HepG2 (cell line): Measurements from ENCODE around the gene USP19. TPM values are rescaled to one million over a fixed set of nuclear protein-coding genes. Genes with fewer than 3 reads are reported as not detected.
A peak's percentile ranks its signal among the peaks of the same experiment; 100 is the strongest.

Source experiments
- BCLAF1 ChIP-seq: fragments of 450-650 bp; IDR thresholded peaks from 2 replicates; pipeline ENCODE4 v1.6.1; 2017; ENCODE audit warnings: mild to moderate bottlenecking
- CAMTA2 ChIP-seq: sonication (generic); formaldehyde crosslinking; IDR thresholded peaks from 2 replicates; pipeline ENCODE4 v1.4.0; 2020; ENCODE audit warnings: mild to moderate bottlenecking, missing genetic modification reagents, borderline replicate concordance
- DRAP1 ChIP-seq: IDR thresholded peaks from 2 replicates; pipeline ENCODE4 v1.6.1; 2016; ENCODE audit warnings: missing genetic modification reagents, missing compliant biosample characterization
- FOXO1 ChIP-seq: sonication (generic); formaldehyde crosslinking; IDR thresholded peaks from 2 replicates; pipeline ENCODE4 v1.4.0; 2020; ENCODE audit warnings: missing genetic modification reagents
- HIVEP1 ChIP-seq: sonication (generic); formaldehyde crosslinking; IDR thresholded peaks from 2 replicates; pipeline ENCODE4 v1.4.0; 2020; ENCODE audit warnings: mild to moderate bottlenecking, missing genetic modification reagents
- HNRNPH1 ChIP-seq: fragments of 200-400 bp; formaldehyde crosslinking; optimal IDR thresholded peaks from 2 replicates; pipeline ENCODE3; 2017; ENCODE audit warnings: mild to moderate bottlenecking, low read depth, low read length
- LCORL ChIP-seq, 2 experiments: fragments of 450-650 bp in 1 of 2; sonication (generic) in 1 of 2; formaldehyde crosslinking in 1 of 2; IDR thresholded peaks; 2 replicates each; pipeline versions ENCODE4 v1.5.0 to v1.6.1; 2017 to 2020; ENCODE audit warnings: antibody characterized with exemption in 1 of 2, missing genetic modification reagents in 1 of 2
- MLLT10 ChIP-seq: sonication (generic); formaldehyde crosslinking; IDR thresholded peaks from 2 replicates; pipeline ENCODE4 v1.4.0; 2020; ENCODE audit warnings: missing genetic modification reagents
- PATZ1 ChIP-seq: sonication (generic); formaldehyde crosslinking; IDR thresholded peaks from 2 replicates; pipeline ENCODE4 v1.4.0; 2020; ENCODE audit warnings: missing genetic modification reagents
- PLRG1 ChIP-seq: fragments of 450-650 bp; conservative IDR thresholded peaks from 2 replicates; pipeline ENCODE4 v1.6.1; 2016
- RBM39 ChIP-seq: fragments of 200-400 bp; formaldehyde crosslinking; IDR thresholded peaks from one replicate; pipeline ENCODE4 v1.6.1; 2018; ENCODE audit warnings: antibody characterized with exemption, mild to moderate bottlenecking, low read depth, low read length; ENCODE audit not compliant: poor library complexity, severe bottlenecking
- TEAD2 ChIP-seq: sonication (generic); formaldehyde crosslinking; IDR thresholded peaks from 2 replicates; pipeline ENCODE4 v1.9.0; 2021; ENCODE audit warnings: missing genetic modification reagents
- U2AF2 ChIP-seq: fragments of 200-400 bp; formaldehyde crosslinking; IDR thresholded peaks from 2 replicates; pipeline ENCODE4 v1.6.1; 2017; ENCODE audit warnings: low read depth, mild to moderate bottlenecking, low read length
- ZBTB21 ChIP-seq: sonication (generic); formaldehyde crosslinking; IDR thresholded peaks from 2 replicates; pipeline ENCODE4 v1.4.0; 2020; ENCODE audit warnings: missing genetic modification reagents
- ZBTB46 ChIP-seq: sonication (generic); formaldehyde crosslinking; IDR thresholded peaks from 2 replicates; pipeline ENCODE4 v1.4.0; 2020; ENCODE audit warnings: mild to moderate bottlenecking, missing genetic modification reagents, borderline replicate concordance
- ZC3H4 ChIP-seq: sonication (generic); formaldehyde crosslinking; IDR thresholded peaks from 2 replicates; pipeline ENCODE4 v1.4.0; 2020; ENCODE audit warnings: missing genetic modification reagents, borderline replicate concordance
- ZNF17 ChIP-seq: sonication (generic); formaldehyde crosslinking; IDR thresholded peaks from 2 replicates; pipeline ENCODE4 v1.5.0; 2020; ENCODE audit warnings: mild to moderate bottlenecking, missing genetic modification reagents
- polyA plus RNA-seq, 8 experiments: library from polyadenylated mRNA; depleted of rRNA in 3 of 8; stranded (reverse) in 7 of 8; unstranded in 1 of 8; fragments of >200 nt; fragmentation: Illumina TruSeq in 4 of 8; extraction: Trizol in 4 of 8; gene quantifications; 2 replicates each; pipeline versions ENCODE4 v1.2.1 to v1.2.3, GENCODE V29; 2011 to 2016; ENCODE audit warnings: low read depth in 4 of 8, missing spikeins in 1 of 8, mixed read lengths in 1 of 8; ENCODE audit not compliant: insufficient read depth in 1 of 8
- total RNA-seq, 5 experiments: library from RNA; depleted of rRNA; stranded (reverse); fragments of >200 nt; fragmentation: Illumina TruSeq; extraction: Trizol; gene quantifications; 2 replicates each; pipeline ENCODE4 v1.2.3, GENCODE V29; 2016; ENCODE audit warnings: low read depth in 1 of 5
- TF ChIP-seq, protein P1 (sequence below): sonication (generic); formaldehyde crosslinking; IDR thresholded peaks from 2 replicates; pipeline ENCODE4 v1.4.0; 2020; ENCODE audit warnings: mild to moderate bottlenecking, missing genetic modification reagents
- TF ChIP-seq, protein P2 (sequence below): sonication (generic); formaldehyde crosslinking; IDR thresholded peaks from 2 replicates; pipeline ENCODE4 v1.5.0; 2020; ENCODE audit warnings: missing genetic modification reagents

The USP19 gene
- total and polyA plus RNA-seq, 2 of the 13 experiments (the other 11 are each of a cell fraction or from before 2014, with no cell fraction given): 28.3 to 31.7 TPM

- TF ChIP-seq ZBTB46 (CRISPR knock-in tag) (no peak), ZNF17 (no peak), TEAD2 (CRISPR knock-in tag) (no peak), BCLAF1 (no peak), DRAP1 (CRISPR knock-in tag) (no peak), ZC3H4 (CRISPR knock-in tag) (no peak), U2AF2 (no peak), HNRNPH1 (no peak), MLLT10 (CRISPR knock-in tag) (no peak), PLRG1 (no peak), LCORL (IDR thresholded peaks at IDR 0.05) (no peak), LCORL (CRISPR knock-in tag; IDR thresholded peaks at IDR 0.05) (no peak), PATZ1 (CRISPR knock-in tag) (0 out of 2 replicates have a peak, but pooled peaks have one; percentile 43), CAMTA2 (no peak), ZBTB21 (CRISPR knock-in tag) (no peak), HIVEP1 (no peak), RBM39 (no peak), FOXO1 (no peak)
- TF ChIP-seq, protein P1, sequence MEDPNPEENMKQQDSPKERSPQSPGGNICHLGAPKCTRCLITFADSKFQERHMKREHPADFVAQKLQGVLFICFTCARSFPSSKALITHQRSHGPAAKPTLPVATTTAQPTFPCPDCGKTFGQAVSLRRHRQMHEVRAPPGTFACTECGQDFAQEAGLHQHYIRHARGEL: no peak
- TF ChIP-seq, protein P2, sequence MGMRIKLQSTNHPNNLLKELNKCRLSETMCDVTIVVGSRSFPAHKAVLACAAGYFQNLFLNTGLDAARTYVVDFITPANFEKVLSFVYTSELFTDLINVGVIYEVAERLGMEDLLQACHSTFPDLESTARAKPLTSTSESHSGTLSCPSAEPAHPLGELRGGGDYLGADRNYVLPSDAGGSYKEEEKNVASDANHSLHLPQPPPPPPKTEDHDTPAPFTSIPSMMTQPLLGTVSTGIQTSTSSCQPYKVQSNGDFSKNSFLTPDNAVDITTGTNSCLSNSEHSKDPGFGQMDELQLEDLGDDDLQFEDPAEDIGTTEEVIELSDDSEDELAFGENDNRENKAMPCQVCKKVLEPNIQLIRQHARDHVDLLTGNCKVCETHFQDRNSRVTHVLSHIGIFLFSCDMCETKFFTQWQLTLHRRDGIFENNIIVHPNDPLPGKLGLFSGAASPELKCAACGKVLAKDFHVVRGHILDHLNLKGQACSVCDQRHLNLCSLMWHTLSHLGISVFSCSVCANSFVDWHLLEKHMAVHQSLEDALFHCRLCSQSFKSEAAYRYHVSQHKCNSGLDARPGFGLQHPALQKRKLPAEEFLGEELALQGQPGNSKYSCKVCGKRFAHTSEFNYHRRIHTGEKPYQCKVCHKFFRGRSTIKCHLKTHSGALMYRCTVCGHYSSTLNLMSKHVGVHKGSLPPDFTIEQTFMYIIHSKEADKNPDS: no peak
Measured at GRCh38 chr3:49158103-49158709, 37.6 kb upstream of the USP19 start (continued).
